Measurements from ENCODE around the gene EVC. TPM values are rescaled to one million over a fixed set of nuclear protein-coding genes. Genes with fewer than 3 reads are reported as not detected.

Gene EVC
- total RNA-seq = 42.9 and 54.7 TPM in 2 replicates

GRCh38 chr4:5710961-5711478 is at the start of gene EVC:
EVC (plus strand) TSS chr4:5711201; CDS start chr4:5711381, 180 bp downstream.

DNA sequence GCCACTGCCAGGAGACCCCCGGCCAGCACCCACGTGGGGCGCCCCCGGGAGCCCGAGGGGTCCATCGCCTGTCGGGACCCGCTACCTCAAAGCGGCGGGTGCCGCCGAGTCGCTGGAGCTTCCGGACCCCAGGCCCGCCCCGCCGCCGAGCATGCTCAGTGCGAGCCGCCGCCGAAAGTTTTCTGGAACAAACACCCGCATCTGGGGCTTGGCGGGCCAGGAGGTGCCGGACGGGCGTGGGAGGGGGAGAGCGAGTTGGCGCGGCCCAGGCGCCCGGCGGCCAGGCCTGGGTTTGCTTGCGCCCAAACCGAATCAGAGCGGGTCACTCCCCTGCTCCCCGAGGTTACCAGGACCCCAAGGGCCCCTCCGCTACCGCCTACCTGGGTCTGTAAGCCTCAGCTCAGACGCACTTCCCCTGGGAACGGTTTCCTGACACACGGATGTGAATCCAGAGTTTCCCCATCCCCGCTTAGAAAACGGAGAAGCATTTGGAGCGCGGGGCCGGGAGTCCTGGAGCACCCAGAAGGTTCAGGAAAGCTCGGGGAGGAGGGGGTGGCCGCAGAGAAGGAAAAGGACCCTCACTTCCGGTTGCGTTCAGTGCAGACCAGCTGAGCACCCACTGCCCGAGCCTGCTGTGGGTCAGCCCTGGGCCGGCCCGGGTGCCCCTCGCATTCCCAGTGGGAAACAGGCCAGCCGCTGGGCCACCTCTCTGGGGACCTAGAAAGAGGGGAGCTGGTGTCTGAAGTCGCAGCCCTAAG is 2.4 kb upstream of the EVC start, which contains the start of gene EVC2:
TSS of gene EVC2 (minus strand) at position 111 of the 758 bp plus-strand sequence. CDS start at position 65, 46 bp downstream.

Other genes starting within 250 kb of the EVC start
- gene EVC2, start 2.6 kb upstream of the EVC start, total RNA-seq = 12.0 and 15.9 TPM in 2 replicates
- under 0.01 and 0.86 TPM in 2 replicates for gene CRMP1, start 181.9 kb downstream of the EVC start, total RNA-seq

Measured in bronchial smooth muscle cell (primary cell).